Kidney glomerular epithelial cell (primary cell): Measurements from ENCODE around the gene RAB8B.

Experiments
- DNase-seq: peaks from one replicate; lab custom pipeline; 2025; lab: John Stamatoyannopoulos, UW

RAB8B gene

GRCh38 chr15:63314409-63314808 is 125.0 kb downstream of the RAB8B start:
- no peak for DNase-seq
